ENCODE data around the gene FAM184A. TPM values are rescaled to one million over a fixed set of nuclear protein-coding genes. Genes with fewer than 3 reads are reported as not detected.

FAM184A gene
- total RNA-seq, 1 experiment from 2014 or later: 13.3 TPM

- Mint-ChIP-seq H3K27me3 (ENCODE audit: low read depth) (no peaks in the 10 kb centered on the region), H3K9me3 (0 out of 2 replicates have a peak, but pooled peaks cover 13% of the 10 kb centered on the region), H3K4me3 (no peak overlapping the region), H3K4me1 (peaks cover 37% of the 10 kb centered on the region), H3K36me3 (no peaks in the 10 kb centered on the region), H3K27ac (no peak overlapping the region)
- DNase-seq (ENCODE audit: low spot score) (no peak), ATAC-seq (no peak)
- ChIA-PET POLR2A (no interaction called here), CTCF (no interaction called here)
- TF ChIP-seq ATF3 (CRISPR knock-in tag; conservative IDR thresholded peaks at IDR 0.05) (no peak), GRHL2 (CRISPR knock-in tag; IDR thresholded peaks at IDR 0.05; ENCODE audit: insufficient replicate concordance, severe bottlenecking) (no peak), STAT6 (CRISPR knock-in tag; conservative IDR thresholded peaks at IDR 0.05; ENCODE audit: low read depth) (no peak), SMAD4 (CRISPR knock-in tag; IDR thresholded peaks at IDR 0.05) (no peak), FOXP1 (CRISPR knock-in tag; IDR thresholded peaks at IDR 0.05; ENCODE audit: borderline replicate concordance) (no peak), E2F1 (CRISPR knock-in tag; IDR thresholded peaks at IDR 0.05) (no peak), JUN (CRISPR knock-in tag; IDR thresholded peaks at IDR 0.05) (no peak)
These were observed 49.2 kb upstream of the FAM184A start for GRCh38 chr6:119127627-119128026.

- no peak for TF ChIP-seq E2F1 (CRISPR knock-in tag; IDR thresholded peaks at IDR 0.05)
- no peak for TF ChIP-seq MYBL2 (CRISPR knock-in tag; IDR thresholded peaks at IDR 0.05)
- TF ChIP-seq MXD4 (CRISPR knock-in tag; IDR thresholded peaks at IDR 0.05; ENCODE audit: borderline replicate concordance): no peak
- TF ChIP-seq FOXJ3 (CRISPR knock-in tag; IDR thresholded peaks at IDR 0.05; ENCODE audit: borderline replicate concordance): no peak
- TF ChIP-seq FOXK1 (CRISPR knock-in tag; IDR thresholded peaks at IDR 0.05): no peak
- no peak for TF ChIP-seq NFATC4 (CRISPR knock-in tag; IDR thresholded peaks at IDR 0.05)
- TF ChIP-seq ETV6 (CRISPR knock-in tag; IDR thresholded peaks at IDR 0.05): no peak
- no peak for TF ChIP-seq ZNF396 (CRISPR knock-in tag; IDR thresholded peaks at IDR 0.05; ENCODE audit: borderline replicate concordance)
- no peak for TF ChIP-seq ZNF671 (CRISPR knock-in tag; IDR thresholded peaks at IDR 0.05)
- TF ChIP-seq STAT6 (CRISPR knock-in tag; conservative IDR thresholded peaks at IDR 0.05; ENCODE audit: low read depth): no peak
- no peak for TF ChIP-seq ZNF317 (CRISPR knock-in tag; IDR thresholded peaks at IDR 0.05; ENCODE audit: borderline replicate concordance, low read depth)
- TF ChIP-seq SP1 (CRISPR knock-in tag; conservative IDR thresholded peaks at IDR 0.05): no peak
- ATAC-seq: no peak
- Mint-ChIP-seq H3K9me3 (0 out of 2 replicates have a peak, but pooled peaks cover 13% of the 10 kb centered on the region), H3K36me3 (no peaks in the 10 kb centered on the region), H3K4me1 (peaks cover 34% of the 10 kb centered on the region), H3K27ac (no peak overlapping the region), H3K4me3 (no peak overlapping the region), H3K27me3 (ENCODE audit: low read depth) (no peaks in the 10 kb centered on the region)
- POLR2A ChIA-PET: no interaction called here
- CTCF ChIA-PET: interaction anchor here (1.0 kb wide), 1 partner anchor 49 kb away, joined by 3 read pairs; the partner anchor contains the start of gene FAM184A
- DNase-seq (ENCODE audit: low spot score): no peak
These were observed 48.4 kb upstream of the FAM184A start for GRCh38 chr6:119126826-119127225.

All from WTC11 (cell line).